RWPE1 (cell line): ENCODE data around the gene GREB1.
A peak's percentile ranks its signal among the peaks of the same experiment; 100 is the strongest.

Experiments
- CTCF ChIA-PET: fragments of 350-600 bp; sonication (Branson Sonifier 250); formaldehyde crosslinking; extraction: SDS; loops from one replicate; lab custom pipeline; 2021; lab: Yijun Ruan, JAX
- POLR2A ChIA-PET: fragments of 400-600 bp; formaldehyde crosslinking; extraction: SDS; loops from one replicate; lab custom pipeline; 2020; ENCODE audit warnings: antibody characterized with exemption; ENCODE audit not compliant: low non-redundant PET; lab: Yijun Ruan, JAX
- DNase-seq: peaks from one replicate; pipeline ENCODE4 v3.0.0; 2012; ENCODE audit warnings: low spot score
- H3K27ac ChIP-seq: fragments of 450-650 bp; 2 replicates; pipeline ENCODE4 v1.5.1; 2017
- CTCF ChIP-seq: fragments of 450-650 bp; conservative IDR thresholded peaks from 2 replicates; pipeline ENCODE4 v1.5.1; 2017; ENCODE audit warnings: low read depth, mild to moderate bottlenecking

Gene GREB1

GRCh38 chr2:11640132-11640531 lies 106.3 kb downstream of the GREB1 start:
- ChIA-PET POLR2A (no interaction called here), CTCF (no interaction called here)
- TF ChIP-seq CTCF = no peak
- no peak overlapping the region for H3K27ac ChIP-seq
- DNase-seq = no peak

GRCh38 chr2:11642972-11643371 lies 109.1 kb downstream of the GREB1 start:
- ChIA-PET POLR2A (no interaction called here), CTCF (interaction anchor here (1.1 kb wide), 1 partner anchor 142 kb away, joined by 3 read pairs; no protein-coding TSS in a partner anchor)
- no peak for TF ChIP-seq CTCF
- no peak overlapping the region for H3K27ac ChIP-seq
- DNase-seq = no peak

GRCh38 chr2:11644293-11644692 lies 110.4 kb downstream of the GREB1 start:
- CTCF ChIA-PET = interaction anchor here (0.6 kb wide), 1 partner anchor 30 kb away, joined by 3 read pairs; no protein-coding TSS in a partner anchor
- H3K27ac ChIP-seq = no peak overlapping the region
- DNase-seq = no peak
- POLR2A ChIA-PET = no interaction called here
- TF ChIP-seq CTCF = no peak

GRCh38 chr2:11646530-11646929 lies 112.7 kb downstream of the GREB1 start:
- ChIA-PET POLR2A (no interaction called here), CTCF (interaction anchor here (0.6 kb wide), 1 partner anchor 29 kb away, joined by 4 read pairs; no protein-coding TSS in a partner anchor)
- no peak overlapping the region for H3K27ac ChIP-seq

GRCh38 chr2:11647834-11648600 lies 114.2 kb downstream of the GREB1 start:
- ChIA-PET POLR2A (no interaction called here), CTCF (interaction anchor here (1.1 kb wide), 1 partner anchor 10 kb away, joined by 3 read pairs; no protein-coding TSS in a partner anchor)
- TF ChIP-seq CTCF = no peak
- peak; percentile 21 for DNase-seq
- no peak overlapping the region for H3K27ac ChIP-seq

More at GRCh38 chr2:11646530-11646929, 112.7 kb downstream of the GREB1 start:
- no peak for DNase-seq
- TF ChIP-seq CTCF = no peak

- ChIA-PET CTCF (interaction anchor here (0.7 kb wide), 1 partner anchor 654 kb away, joined by 3 read pairs; no protein-coding TSS in a partner anchor), POLR2A (no interaction called here)
- DNase-seq = no peak
- H3K27ac ChIP-seq = no peak overlapping the region
- no peak for TF ChIP-seq CTCF
These were observed 115.2 kb downstream of the GREB1 start for GRCh38 chr2:11649093-11649492.
